ENCODE measurements around the gene RTP4.

RTP4 gene

GRCh38 chr3:187368251-187369088 is at the start of gene RTP4:
RTP4 (plus strand) TSS chr3:187368385; CDS start chr3:187368442, 57 bp downstream.
- DNase-seq (ENCODE audit: low read depth in 2 of 2) = no peak

- DNase-seq (ENCODE audit: low read depth in 2 of 2) = no peak
Measured at GRCh38 chr3:187318819-187319616, 49.2 kb upstream of the RTP4 start.

- DNase-seq (ENCODE audit: low read depth in 2 of 2) = peak in 1 of 2 donors; percentile 40
Measured at GRCh38 chr3:187319699-187320302, 48.4 kb upstream of the RTP4 start.

- DNase-seq (ENCODE audit: low read depth in 2 of 2) = no peak
Measured at GRCh38 chr3:187321766-187322165, 46.4 kb upstream of the RTP4 start.

DNA sequence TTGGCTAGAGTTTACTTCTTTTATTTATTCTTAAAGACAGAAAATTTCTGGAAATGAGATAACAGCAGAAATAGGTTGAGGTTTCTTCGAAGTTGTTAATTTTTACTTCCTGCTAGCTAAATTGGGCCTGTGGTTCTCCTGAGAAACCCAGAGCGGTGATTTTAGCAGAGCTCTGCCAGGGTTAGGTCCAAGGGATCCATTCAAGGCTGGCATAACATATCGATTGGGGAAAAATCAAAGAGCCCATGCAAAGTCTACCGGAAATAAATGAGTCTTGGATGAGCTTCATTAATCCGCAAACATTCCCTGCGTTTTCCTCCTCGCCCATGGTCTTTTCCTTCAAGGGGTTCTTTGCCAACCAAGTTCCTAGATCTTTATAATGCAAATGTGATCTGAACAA is 45.9 kb upstream of the RTP4 start:
- DNase-seq (ENCODE audit: low read depth in 2 of 2) = no peak

- DNase-seq (ENCODE audit: low read depth in 2 of 2) = no peak
Measured at GRCh38 chr3:187323091-187323490, 45.1 kb upstream of the RTP4 start.

- no peak for DNase-seq (ENCODE audit: low read depth in 2 of 2)
Measured at GRCh38 chr3:187325632-187326031, 42.6 kb upstream of the RTP4 start.

GRCh38 chr3:187327845-187328244 is 40.3 kb upstream of the RTP4 start:
- DNase-seq (ENCODE audit: low read depth in 2 of 2) = no peak

DNA sequence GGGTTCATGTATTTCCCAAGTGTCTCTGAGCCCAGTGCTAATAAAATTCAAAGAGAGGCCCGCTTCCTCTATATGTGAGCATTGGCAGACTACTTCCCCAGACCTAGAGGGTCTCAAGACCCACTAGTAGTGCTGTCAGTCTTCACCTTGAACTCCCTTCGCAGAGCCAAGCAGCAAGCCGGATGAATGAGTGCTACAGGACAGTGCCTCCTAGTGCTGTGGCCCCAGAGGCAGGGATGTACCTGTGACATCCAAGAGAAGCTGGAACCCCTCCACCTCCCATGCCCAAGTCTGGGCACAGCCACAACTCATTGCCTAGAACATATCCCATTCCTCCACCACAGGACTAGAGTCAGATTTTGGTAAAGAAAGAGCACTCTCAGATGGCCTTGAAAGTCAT is 39.5 kb upstream of the RTP4 start:
- no peak for DNase-seq (ENCODE audit: low read depth in 2 of 2)

GRCh38 chr3:187334904-187335303 is 33.3 kb upstream of the RTP4 start:
- no peak for DNase-seq (ENCODE audit: low read depth in 2 of 2)

GRCh38 chr3:187336322-187336721 is 31.9 kb upstream of the RTP4 start:
- DNase-seq (ENCODE audit: low read depth in 2 of 2) = no peak

DNA sequence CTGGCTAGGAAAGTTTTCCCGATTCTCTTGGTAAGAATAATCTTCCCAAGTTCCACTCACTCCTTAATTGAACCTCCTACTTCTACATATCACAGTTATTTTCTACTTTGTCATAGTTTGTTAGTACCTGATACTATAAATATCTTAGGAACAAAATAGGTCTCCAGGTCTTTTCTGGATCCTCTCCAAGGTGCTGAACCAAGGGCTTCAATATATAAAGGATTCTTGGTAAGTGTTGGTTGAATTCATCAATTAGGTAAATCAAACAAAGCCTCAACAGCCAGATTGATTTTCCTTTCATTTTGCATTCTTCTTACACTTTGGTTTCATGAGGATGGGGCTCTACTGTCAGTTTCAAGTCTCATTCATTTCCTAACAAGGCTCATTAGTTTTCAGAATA is 27.6 kb upstream of the RTP4 start:
- DNase-seq (ENCODE audit: low read depth in 2 of 2) = no peak

DNA sequence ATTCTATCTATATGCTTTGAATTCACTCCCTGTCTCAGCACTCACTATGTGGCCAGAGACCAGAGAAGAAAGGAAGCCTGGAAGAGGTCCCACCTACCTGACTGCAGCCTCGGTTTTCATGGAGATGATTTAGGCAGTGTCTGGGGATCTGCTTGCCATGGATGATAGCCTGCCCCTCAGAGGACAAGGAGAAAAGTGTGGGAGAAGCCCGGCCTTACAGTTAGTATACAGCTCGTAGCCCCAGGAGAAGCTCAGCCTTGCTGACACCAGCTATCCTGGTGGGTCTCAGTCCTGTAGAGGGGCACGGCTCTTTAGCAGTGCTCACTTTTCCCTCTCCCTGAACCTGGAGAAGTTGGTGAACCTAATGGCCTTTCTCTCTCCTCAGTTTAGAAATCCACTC is 25.9 kb upstream of the RTP4 start:
- DNase-seq (ENCODE audit: low read depth in 2 of 2) = no peak

DNA sequence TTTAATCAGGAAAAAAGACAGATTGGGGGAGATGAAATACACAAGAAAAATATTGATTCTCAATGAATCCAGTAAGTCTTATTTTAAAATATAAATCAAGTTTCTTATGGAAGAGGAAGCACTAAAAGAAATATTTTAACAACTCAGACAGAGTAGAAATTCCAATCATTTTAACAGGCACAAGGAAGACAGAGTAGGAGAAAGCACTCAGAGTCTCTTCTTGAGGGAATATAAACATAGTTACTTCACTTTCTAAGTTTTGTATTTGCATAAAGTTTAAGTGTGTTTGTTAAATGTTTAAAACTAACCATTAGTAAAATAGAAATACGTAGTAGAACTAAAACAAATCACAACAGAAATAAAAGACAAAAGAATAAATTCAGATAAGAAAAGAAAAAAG is 24.5 kb upstream of the RTP4 start:
- no peak for DNase-seq (ENCODE audit: low read depth in 2 of 2)

- no peak for DNase-seq (ENCODE audit: low read depth in 2 of 2)
Measured at GRCh38 chr3:187352581-187353575, 15.3 kb upstream of the RTP4 start.

GRCh38 chr3:187358068-187358467 is 10.1 kb upstream of the RTP4 start:
- no peak for DNase-seq (ENCODE audit: low read depth in 2 of 2)

- no peak for DNase-seq (ENCODE audit: low read depth in 2 of 2)
Measured at GRCh38 chr3:187359798-187360486, 8.2 kb upstream of the RTP4 start.

- DNase-seq (ENCODE audit: low read depth in 2 of 2) = no peak
Measured at GRCh38 chr3:187360596-187360995, 7.6 kb upstream of the RTP4 start.

GRCh38 chr3:187361835-187362234 is 6.3 kb upstream of the RTP4 start:
- no peak for DNase-seq (ENCODE audit: low read depth in 2 of 2)

DNA sequence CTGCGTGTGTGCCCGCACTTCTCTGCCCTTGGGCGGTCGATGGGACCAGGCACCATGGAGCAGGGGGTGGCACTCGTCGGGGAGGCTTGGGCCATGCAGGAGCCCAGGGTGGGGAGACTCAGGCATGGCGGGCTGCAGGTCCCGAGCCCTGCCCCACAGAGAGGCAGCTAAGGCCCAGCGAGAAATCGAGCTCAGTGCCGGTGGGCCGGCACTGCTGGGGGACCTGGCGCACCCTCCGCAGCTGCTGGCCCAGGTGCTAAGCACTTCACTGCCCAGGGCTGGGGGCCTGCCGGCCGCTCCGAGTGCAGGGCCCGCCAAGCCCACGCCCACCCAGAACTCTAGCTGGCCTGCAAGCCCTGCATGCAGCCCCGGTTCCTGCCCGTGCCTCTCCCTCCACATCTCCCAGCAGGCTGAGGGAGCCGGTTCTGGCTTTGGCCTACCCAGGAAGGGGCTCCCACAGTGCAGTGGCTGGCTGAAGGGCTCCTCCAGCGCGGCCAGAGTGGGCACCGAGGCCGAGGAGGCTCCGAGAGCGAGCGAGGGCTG is 553 bp upstream of the RTP4 start:
- no peak for DNase-seq (ENCODE audit: low read depth in 2 of 2)

GRCh38 chr3:187369089-187369447 is 883 bp downstream of the RTP4 start:
- DNase-seq (ENCODE audit: low read depth in 2 of 2) = no peak
